Keratinocyte (primary cell): ENCODE data around the gene COL1A2. TPM values are rescaled to one million over a fixed set of nuclear protein-coding genes. Genes with fewer than 3 reads are reported as not detected.

Source experiments
- DNase-seq: peaks from one replicate; pipeline ENCODE4 v3.0.0-alpha.2; 2011; ENCODE audit warnings: low read depth, missing footprints, low spot score
- FAIRE-seq: peaks from 2 replicates; lab custom pipeline; 2011; peaks lifted over from hg19 to GRCh38; lab: Jason Lieb, UNC
- H2AFZ ChIP-seq: 2 replicates; pipeline ENCODE4 v1.6.0; 2012; ENCODE audit warnings: low read length, control low read depth, inconsistent platforms; ENCODE audit not compliant: control insufficient read depth
- H3K27ac ChIP-seq: 2 replicates; pipeline ENCODE4 v1.5.1; 2011; ENCODE audit warnings: low read length; ENCODE audit not compliant: control insufficient read depth, insufficient read depth
- H3K27me3 ChIP-seq: 3 replicates; pipeline ENCODE4 v1.6.0; 2011; ENCODE audit warnings: low read length; ENCODE audit not compliant: control insufficient read depth, insufficient read depth; ENCODE audit errors: extremely low read depth
- H3K36me3 ChIP-seq, 2 experiments: 2 replicates in 1 of 2; 3 replicates in 1 of 2; pipeline ENCODE4 v1.5.1; 2011; ENCODE audit warnings: low read length in 2 of 2, mild to moderate bottlenecking in 1 of 2; ENCODE audit not compliant: control insufficient read depth in 2 of 2, insufficient read depth in 2 of 2; ENCODE audit errors: extremely low read depth in 1 of 2
- H3K4me1 ChIP-seq: 3 replicates; pipeline ENCODE4 v1.5.1; 2011; ENCODE audit warnings: low read length; ENCODE audit not compliant: control insufficient read depth, insufficient read depth; ENCODE audit errors: extremely low read depth
- H3K4me2 ChIP-seq: 3 replicates; pipeline ENCODE4 v1.6.0; 2011; ENCODE audit warnings: low read depth, low read length; ENCODE audit not compliant: control insufficient read depth, insufficient read depth; ENCODE audit errors: extremely low read depth
- H3K4me3 ChIP-seq, 3 experiments: fragments of 200-600 bp in 1 of 3; sonication (generic) in 1 of 3; 2 replicates in 2 of 3; 3 replicates in 1 of 3; pipeline ENCODE4 v1.5.1; 2011 to 2016; ENCODE audit warnings: low read length in 3 of 3, mild to moderate bottlenecking in 3 of 3, control low read depth in 2 of 3, inconsistent platforms in 1 of 3, low read depth in 1 of 3, mixed read lengths in 1 of 3, mixed run types in 1 of 3, moderate library complexity in 1 of 3; ENCODE audit not compliant: control insufficient read depth in 2 of 3, insufficient read depth in 2 of 3; ENCODE audit errors: extremely low read depth in 1 of 3
- H3K79me2 ChIP-seq: 2 replicates; pipeline ENCODE4 v1.6.0; 2012; ENCODE audit warnings: low read length; ENCODE audit not compliant: control insufficient read depth, insufficient read depth
- H3K9ac ChIP-seq: 3 replicates; pipeline ENCODE4 v1.6.0; 2011; ENCODE audit warnings: low read length; ENCODE audit not compliant: control insufficient read depth, insufficient read depth; ENCODE audit errors: extremely low read depth
- H3K9me1 ChIP-seq: 3 replicates; pipeline ENCODE4 v1.6.0; 2011; ENCODE audit warnings: low read length; ENCODE audit not compliant: control insufficient read depth, insufficient read depth; ENCODE audit errors: extremely low read depth
- H3K9me3 ChIP-seq: 2 replicates; pipeline ENCODE4 v1.5.1; 2012; ENCODE audit warnings: low read depth, low read length; ENCODE audit not compliant: control insufficient read depth
- H4K20me1 ChIP-seq: 3 replicates; pipeline ENCODE4 v1.6.0; 2011; ENCODE audit warnings: low read length; ENCODE audit not compliant: control insufficient read depth, insufficient read depth; ENCODE audit errors: extremely low read depth
- CTCF ChIP-seq, 3 experiments: IDR thresholded peaks in 1 of 3; conservative IDR thresholded peaks in 1 of 3; optimal IDR thresholded peaks in 1 of 3; 2 replicates in 2 of 3; 3 replicates in 1 of 3; pipeline versions ENCODE3 to v1.5.1; 2011; ENCODE audit warnings: low read length in 3 of 3, mild to moderate bottlenecking in 3 of 3, moderate library complexity in 2 of 3, control low read depth in 1 of 3, inconsistent platforms in 1 of 3; ENCODE audit not compliant: insufficient read depth in 2 of 3; ENCODE audit errors: extremely low read depth in 1 of 3
- EZH2 ChIP-seq: IDR thresholded peaks from one replicate; pipeline ENCODE4 v1.6.1; 2012; ENCODE audit warnings: inconsistent platforms, mild to moderate bottlenecking, low read length, moderate library complexity
- dilution Hi-C: fragments of 300-500 bp; cut with MboI; formaldehyde crosslinking; loops from one replicate; pipeline ENCODE4 v1.7.0; 2020; ENCODE audit warnings: low sequenced_read_pairs; ENCODE audit not compliant: extremely low pct_ligation_motif_present
- polyA plus RNA-seq, 5 experiments: library from polyadenylated mRNA; depleted of rRNA in 3 of 5; stranded (reverse) in 3 of 5; stranded (forward) in 1 of 5; unstranded in 1 of 5; fragments of >200 nt; gene quantifications; 1 replicate in 1 of 5; 2 replicates in 3 of 5; 3 replicates in 1 of 5; pipeline versions ENCODE4 v1.2.1 to v1.2.3, GENCODE V29; 2011 to 2012; ENCODE audit warnings: missing spikeins in 2 of 5, low read depth in 1 of 5, low replicate concordance in 1 of 5

The COL1A2 gene
- polyA plus RNA-seq, 1 donor (not counting 4 experiments of a cell fraction or from before 2014, with no cell fraction given): 0.13 TPM

GRCh38 chr7:94375691-94376090 lies 19.0 kb upstream of the COL1A2 start:
- Histone ChIP-seq H4K20me1 (no peaks in the 10 kb centered on the region), H3K4me1 (peaks cover 10% of the 10 kb centered on the region), H3K9me3 (no peaks in the 10 kb centered on the region), H3K9me1 (no peaks in the 10 kb centered on the region), H3K27me3 (no peaks in the 10 kb centered on the region), H3K4me3 (no peak overlapping the region), H3K79me2 (no peaks in the 10 kb centered on the region), H3K9ac (no peak overlapping the region), H3K27ac (no peak overlapping the region), H2AFZ (peak overlapping the region; percentile 78), H3K4me2 (peak overlapping the region; percentile 34), H3K36me3 (no peaks in the 10 kb centered on the region)
- dilution Hi-C loops: no loop called here
- TF ChIP-seq CTCF (optimal IDR thresholded peaks at IDR 0.05 in 1 of 3, IDR thresholded peaks at IDR 0.05 in 1 of 3, conservative IDR thresholded peaks at IDR 0.05 in 1 of 3; ENCODE audit: extremely low read depth in 1 of 3, insufficient read depth in 2 of 3, low read length in 3 of 3): no peak
- TF ChIP-seq EZH2: no peak
- DNase-seq: no peak
- FAIRE-seq: no peak

GRCh38 chr7:94376281-94376680 lies 18.4 kb upstream of the COL1A2 start:
- H3K79me2 ChIP-seq: no peaks in the 10 kb centered on the region
- no peak overlapping the region for H3K27ac ChIP-seq
- no peaks in the 10 kb centered on the region for H3K9me3 ChIP-seq
- peaks cover 10% of the 10 kb centered on the region for H3K4me1 ChIP-seq
- H2AFZ ChIP-seq: no peak overlapping the region
- H3K27me3 ChIP-seq: no peaks in the 10 kb centered on the region
- no peak for TF ChIP-seq CTCF (optimal IDR thresholded peaks at IDR 0.05 in 1 of 3, IDR thresholded peaks at IDR 0.05 in 1 of 3, conservative IDR thresholded peaks at IDR 0.05 in 1 of 3; ENCODE audit: extremely low read depth in 1 of 3, insufficient read depth in 2 of 3, low read length in 3 of 3)
- no peak for TF ChIP-seq EZH2
- dilution Hi-C loops: no loop called here
- H3K36me3 ChIP-seq: no peaks in the 10 kb centered on the region
- no peaks in the 10 kb centered on the region for H3K9me1 ChIP-seq
- H4K20me1 ChIP-seq: no peaks in the 10 kb centered on the region
- no peak overlapping the region for H3K4me3 ChIP-seq
- H3K4me2 ChIP-seq: no peak overlapping the region
- H3K9ac ChIP-seq: no peak overlapping the region
- no peak for FAIRE-seq
- no peak for DNase-seq
